Breast epithelium (tissue), 3 donors: ENCODE data around the gene GNB1L.

ENCODE experiments used
- CTCF ChIP-seq, 3 donors: fragments of 450-650 bp; IDR thresholded peaks; one replicate each; pipeline ENCODE4 v1.5.1; 2016 to 2017; ENCODE audit warnings: antibody characterized with exemption in 3 of 3, mild to moderate bottlenecking in 3 of 3, moderate library complexity in 3 of 3
- POLR2A ChIP-seq: fragments of 450-650 bp; IDR thresholded peaks from one replicate; pipeline ENCODE4 v1.6.1; 2016; ENCODE audit warnings: antibody characterized with exemption, mild to moderate bottlenecking, moderate library complexity

GRCh38 chr22:19849835-19850762 lies 4.6 kb downstream of the GNB1L start:
- TF ChIP-seq CTCF (IDR thresholded peaks at IDR 0.05) (no peak), POLR2A (no peak)
